Memory B cell (primary cell): Measurements from ENCODE around the gene ARHGEF7.

Experiments
- ATAC-seq: fragments of 150-1000 bp; cut with Tn5 transposase; 2 replicates; pipeline ENCODE4 v1.10.0; 2021; ENCODE audit warnings: low read depth, mild to moderate bottlenecking, moderate library complexity
- DNase-seq, 2 donors: peaks; one replicate each; pipeline ENCODE4 v3.0.0; 2022; ENCODE audit warnings: low spot score in 2 of 2
- H3K27ac Mint-ChIP-seq: one replicate; pipeline ENCODE4 v1.8.0; 2022; ENCODE audit warnings: mild to moderate bottlenecking, moderate library complexity, mixed read lengths
- H3K27me3 Mint-ChIP-seq: one replicate; pipeline ENCODE4 v1.8.0; 2022; ENCODE audit warnings: mixed read lengths
- H3K36me3 Mint-ChIP-seq: one replicate; pipeline ENCODE4 v1.8.0; 2022; ENCODE audit warnings: mild to moderate bottlenecking, mixed read lengths
- H3K4me1 Mint-ChIP-seq: one replicate; pipeline ENCODE4 v1.8.0; 2022; ENCODE audit warnings: mixed read lengths
- H3K4me3 Mint-ChIP-seq: one replicate; pipeline ENCODE4 v1.8.0; 2022; ENCODE audit warnings: mild to moderate bottlenecking, moderate library complexity, mixed read lengths
- H3K9me3 Mint-ChIP-seq: one replicate; pipeline ENCODE4 v1.8.0; 2022; ENCODE audit warnings: mixed read lengths

Gene ARHGEF7

DNA sequence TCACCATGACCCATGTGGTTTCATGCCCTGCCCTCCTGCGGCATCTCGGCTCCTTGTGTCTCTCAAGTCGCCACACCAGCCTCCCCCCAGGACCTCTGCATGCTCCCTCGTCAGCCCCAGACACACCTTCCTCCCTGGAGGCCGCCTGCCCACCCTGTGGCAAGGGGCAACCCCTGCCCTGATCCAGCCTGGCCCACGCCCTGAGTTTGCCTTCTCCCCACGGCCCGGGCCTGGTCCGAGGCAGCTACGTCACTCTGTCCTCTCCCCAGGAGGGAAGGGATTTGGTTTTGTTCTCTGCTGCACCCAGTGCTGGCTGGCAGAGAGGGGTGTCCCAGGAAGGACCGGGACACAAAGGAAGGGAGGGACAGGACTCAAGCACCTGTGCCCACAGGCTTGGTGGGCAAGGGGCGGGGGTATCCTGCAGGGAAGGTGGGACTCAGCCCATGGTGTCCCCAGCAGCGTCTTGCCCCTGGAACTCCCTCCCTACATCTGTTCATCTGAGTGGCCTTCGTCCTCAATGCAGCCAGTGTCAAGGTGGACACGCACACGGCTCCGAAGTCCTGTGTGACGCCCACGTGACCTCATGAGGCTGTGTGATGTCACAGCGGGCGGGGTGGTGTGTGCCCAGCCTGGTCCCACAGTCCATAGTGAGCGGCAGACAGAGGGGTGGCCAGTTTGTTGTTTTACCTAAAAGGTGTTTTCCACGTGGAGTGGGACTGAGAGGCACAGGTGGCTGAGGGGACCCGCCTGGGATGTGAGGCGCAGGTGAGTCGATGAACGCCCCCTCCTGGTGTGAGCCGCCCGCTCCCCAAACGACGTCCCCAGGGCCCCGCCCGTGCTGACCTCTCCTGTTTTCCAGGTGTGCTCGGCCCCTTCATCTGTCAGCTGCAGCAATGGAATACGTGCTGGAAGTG lies 205.1 kb downstream of the ARHGEF7 start, which contains the start of gene TEX29:
TEX29 (plus strand) TSS at position 645 of the 914 bp plus-strand sequence; CDS start at position 894, 249 bp downstream.
- Mint-ChIP-seq H3K27me3 (no peaks in the 10 kb centered on the region), H3K27ac (no peak within 1 kb of the TSS)

DNA sequence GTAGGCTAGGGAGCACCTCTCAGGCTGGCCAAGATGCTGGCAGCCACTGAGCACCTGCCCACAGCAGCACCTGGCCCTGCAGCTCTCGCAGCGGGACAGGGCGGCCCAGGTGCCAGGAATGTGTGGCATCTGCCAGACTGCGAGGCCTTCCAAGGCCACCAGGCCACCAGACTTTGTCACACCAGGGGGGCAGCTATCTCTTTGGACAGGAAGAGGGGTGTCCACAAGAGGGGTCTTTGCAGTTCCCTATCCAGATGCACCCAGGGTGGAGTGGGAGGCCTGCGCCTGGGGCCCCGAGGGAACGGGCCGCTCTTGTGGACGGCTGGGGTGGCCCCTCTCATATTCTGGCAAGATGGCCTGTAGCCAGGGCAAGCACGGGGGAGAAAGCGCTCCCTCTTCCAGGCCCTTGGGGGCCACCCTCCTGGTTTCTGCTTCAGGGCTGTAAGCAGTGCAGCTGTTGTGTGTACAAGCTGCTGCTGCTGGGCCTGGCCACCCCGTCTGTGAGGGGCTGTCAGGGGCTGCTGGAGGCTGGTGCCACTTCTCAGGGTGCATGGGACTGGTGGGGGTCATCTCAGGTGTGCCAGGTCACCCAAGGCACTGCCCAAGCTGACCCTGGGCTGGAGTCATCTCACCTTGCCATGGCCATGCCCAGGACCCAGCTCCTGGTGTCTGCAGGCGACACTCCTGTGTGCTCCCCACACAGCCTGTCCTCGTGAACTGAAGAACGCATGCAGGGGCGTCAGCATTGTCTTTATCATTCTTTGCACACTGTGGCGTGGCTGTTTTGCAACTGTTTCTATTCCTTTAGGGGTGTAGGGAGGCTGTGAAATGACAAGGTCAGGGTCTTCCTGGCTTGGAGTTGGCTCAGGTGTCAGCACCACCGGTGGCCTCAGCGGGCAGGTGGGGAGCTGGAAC lies 207.1 kb downstream of the ARHGEF7 start:
- Mint-ChIP-seq H3K4me1 (no peaks in the 10 kb centered on the region), H3K4me3 (no peak overlapping the region), H3K36me3 (peaks cover 5% of the 10 kb centered on the region), H3K27me3 (no peaks in the 10 kb centered on the region), H3K9me3 (no peaks in the 10 kb centered on the region), H3K27ac (no peak overlapping the region)
- ATAC-seq (no peak), DNase-seq (no peak)

More for the DNA sequence above, 205.1 kb downstream of the ARHGEF7 start, which contains the start of gene TEX29:
- Mint-ChIP-seq H3K4me3 (no peak within 1 kb of the TSS), H3K4me1 (no peaks in the 10 kb centered on the region), H3K9me3 (no peaks in the 10 kb centered on the region), H3K36me3 (peaks cover 14% of the 10 kb centered on the region)
- DNase-seq = no peak
- ATAC-seq = no peak

GRCh38 chr13:111322916-111323331 lies 207.8 kb downstream of the ARHGEF7 start:
- H3K27ac Mint-ChIP-seq = no peak overlapping the region
- no peaks in the 10 kb centered on the region for H3K27me3 Mint-ChIP-seq
- no peak overlapping the region for H3K4me3 Mint-ChIP-seq
- no peak for ATAC-seq
- H3K4me1 Mint-ChIP-seq = no peaks in the 10 kb centered on the region
- no peaks in the 10 kb centered on the region for H3K9me3 Mint-ChIP-seq
- DNase-seq = no peak
- peaks cover 2% of the 10 kb centered on the region for H3K36me3 Mint-ChIP-seq

DNA sequence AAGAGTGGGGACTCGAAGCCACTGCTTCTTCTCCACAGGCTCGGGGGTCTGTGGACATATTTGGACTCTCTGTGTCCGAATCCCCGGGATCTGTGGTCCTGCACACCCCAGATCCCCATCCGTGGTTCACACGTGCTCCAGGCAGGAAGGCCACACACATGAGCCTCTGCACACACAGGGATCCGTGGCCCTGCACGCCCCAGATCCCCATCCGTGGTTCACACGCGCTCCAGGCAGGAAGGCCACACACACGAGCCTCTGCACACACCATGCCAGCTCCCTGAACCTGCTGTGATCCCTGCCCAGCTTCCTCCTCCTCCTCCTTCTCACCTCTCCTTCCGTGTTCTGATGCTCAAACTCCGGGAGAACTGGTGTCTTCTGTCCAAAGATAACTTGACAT lies 208.4 kb downstream of the ARHGEF7 start:
- no peaks in the 10 kb centered on the region for H3K4me1 Mint-ChIP-seq
- DNase-seq = no peak
- no peak for ATAC-seq
- no peaks in the 10 kb centered on the region for H3K27me3 Mint-ChIP-seq
- no peak overlapping the region for H3K27ac Mint-ChIP-seq
- H3K36me3 Mint-ChIP-seq = peaks cover 2% of the 10 kb centered on the region
- H3K4me3 Mint-ChIP-seq = no peak overlapping the region
- H3K9me3 Mint-ChIP-seq = no peaks in the 10 kb centered on the region

DNA sequence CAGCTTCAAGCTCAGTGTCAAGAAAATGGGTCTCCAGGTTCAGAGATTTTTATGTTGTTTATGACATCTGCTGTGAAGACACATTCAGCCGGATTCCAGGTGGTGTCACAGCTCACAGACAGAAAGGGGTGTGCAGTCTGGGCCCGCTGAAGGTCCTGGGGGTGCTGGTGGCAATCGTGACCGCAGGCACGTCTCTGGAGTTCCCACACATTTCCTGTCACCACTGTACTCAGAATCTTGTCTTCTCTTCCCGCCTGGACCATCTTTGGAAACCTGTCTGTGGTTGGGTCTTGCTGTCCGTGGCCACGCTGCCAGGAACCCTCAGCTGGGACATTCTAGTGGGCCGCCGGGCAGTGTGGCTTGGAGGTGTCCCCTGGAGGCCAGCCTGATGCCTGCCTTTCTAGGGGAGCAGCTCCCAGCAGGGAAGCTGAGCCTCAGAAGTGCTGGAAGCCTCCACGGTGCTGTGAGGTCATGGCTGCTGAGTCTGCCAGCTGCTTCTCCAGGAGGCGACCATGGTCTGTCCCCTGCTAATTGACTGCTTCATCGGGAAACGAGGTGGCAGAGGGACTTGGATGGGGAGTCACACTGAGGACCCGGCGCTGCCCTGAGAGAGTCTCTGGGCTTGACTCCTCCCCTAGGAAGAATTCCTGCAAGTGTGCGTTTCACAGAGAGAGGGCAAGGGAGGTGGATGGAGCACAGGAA lies 209.0 kb downstream of the ARHGEF7 start:
- no peak overlapping the region for H3K4me3 Mint-ChIP-seq
- no peak for DNase-seq

DNA sequence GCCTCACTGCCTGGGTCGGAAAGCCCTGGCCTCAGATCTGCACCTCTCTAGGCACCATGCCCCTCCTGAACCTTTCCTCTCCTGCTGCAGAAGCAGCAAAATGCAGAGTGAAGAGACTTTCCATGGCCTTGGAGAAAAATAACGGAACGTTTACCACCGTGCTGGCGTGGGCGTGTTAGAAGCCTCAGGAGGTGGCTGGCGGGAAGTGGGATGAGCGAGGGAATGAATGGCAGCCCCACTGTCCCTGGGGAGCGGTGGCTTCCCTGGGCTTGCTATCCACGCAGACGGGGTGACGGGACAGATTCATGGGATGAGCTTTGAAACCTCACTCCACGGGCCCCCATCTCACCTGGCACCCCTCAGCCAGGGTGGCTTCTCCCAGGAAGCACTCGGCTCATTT lies 209.6 kb downstream of the ARHGEF7 start:
- Mint-ChIP-seq H3K4me1 (no peaks in the 10 kb centered on the region), H3K27me3 (no peaks in the 10 kb centered on the region), H3K36me3 (peaks cover under 1% of the 10 kb centered on the region), H3K9me3 (no peaks in the 10 kb centered on the region), H3K27ac (no peak overlapping the region), H3K4me3 (no peak overlapping the region)
- ATAC-seq (no peak), DNase-seq (no peak)

More for the DNA sequence above, 209.0 kb downstream of the ARHGEF7 start:
- Mint-ChIP-seq H3K4me1 (no peaks in the 10 kb centered on the region), H3K9me3 (no peaks in the 10 kb centered on the region), H3K27ac (no peak overlapping the region), H3K27me3 (no peaks in the 10 kb centered on the region), H3K36me3 (peaks cover 2% of the 10 kb centered on the region)
- ATAC-seq = no peak

DNA sequence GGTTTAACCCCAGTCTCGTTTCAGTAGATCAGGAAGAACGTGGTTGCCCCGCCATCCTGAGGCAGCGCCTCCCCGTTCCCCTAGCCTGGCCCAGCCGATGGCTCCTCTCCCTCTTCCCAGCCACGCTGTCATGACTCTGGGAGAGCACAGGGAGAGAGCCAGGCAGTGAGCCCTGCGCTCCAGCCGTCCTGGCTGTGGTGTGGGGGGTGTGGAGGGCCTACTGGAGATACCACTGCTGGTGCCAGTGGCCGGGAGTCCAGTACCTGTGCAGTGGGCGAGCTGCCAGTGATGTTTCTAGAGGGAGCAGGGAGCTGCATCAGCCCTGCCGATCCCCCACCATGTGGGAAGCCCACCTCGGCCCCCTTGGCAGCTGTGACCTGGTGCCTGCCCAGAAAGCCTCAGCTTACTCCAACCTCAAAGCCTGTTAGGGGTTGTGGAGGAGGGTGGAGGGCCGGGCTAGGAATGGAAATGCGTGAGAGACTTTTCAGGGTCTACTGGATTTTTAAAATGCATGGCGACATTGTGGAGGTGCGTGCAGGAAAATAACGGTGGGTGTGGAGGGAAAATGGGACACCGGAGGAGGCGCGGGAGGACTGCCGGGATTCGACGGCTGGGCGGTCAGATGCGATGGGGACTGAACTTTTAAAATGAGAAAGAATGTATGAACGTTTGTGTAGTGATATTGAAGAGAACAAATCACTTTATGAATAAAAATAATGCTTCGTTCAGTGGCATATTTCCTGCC lies 210.2 kb downstream of the ARHGEF7 start:
- no peak overlapping the region for H3K27ac Mint-ChIP-seq
- no peaks in the 10 kb centered on the region for H3K4me1 Mint-ChIP-seq
- no peaks in the 10 kb centered on the region for H3K9me3 Mint-ChIP-seq
- no peaks in the 10 kb centered on the region for H3K27me3 Mint-ChIP-seq
- no peak overlapping the region for H3K4me3 Mint-ChIP-seq
- DNase-seq (no peak), ATAC-seq (no peak)
- no peaks in the 10 kb centered on the region for H3K36me3 Mint-ChIP-seq

GRCh38 chr13:111325941-111326620 lies 211.0 kb downstream of the ARHGEF7 start:
- Mint-ChIP-seq H3K9me3 (no peaks in the 10 kb centered on the region), H3K27ac (no peak overlapping the region), H3K4me3 (no peak overlapping the region), H3K27me3 (no peaks in the 10 kb centered on the region), H3K4me1 (no peaks in the 10 kb centered on the region), H3K36me3 (no peaks in the 10 kb centered on the region)
- DNase-seq (no peak), ATAC-seq (no peak)

GRCh38 chr13:111326621-111326965 lies 211.5 kb downstream of the ARHGEF7 start:
- Mint-ChIP-seq H3K9me3 (no peaks in the 10 kb centered on the region), H3K4me1 (no peaks in the 10 kb centered on the region)

DNA sequence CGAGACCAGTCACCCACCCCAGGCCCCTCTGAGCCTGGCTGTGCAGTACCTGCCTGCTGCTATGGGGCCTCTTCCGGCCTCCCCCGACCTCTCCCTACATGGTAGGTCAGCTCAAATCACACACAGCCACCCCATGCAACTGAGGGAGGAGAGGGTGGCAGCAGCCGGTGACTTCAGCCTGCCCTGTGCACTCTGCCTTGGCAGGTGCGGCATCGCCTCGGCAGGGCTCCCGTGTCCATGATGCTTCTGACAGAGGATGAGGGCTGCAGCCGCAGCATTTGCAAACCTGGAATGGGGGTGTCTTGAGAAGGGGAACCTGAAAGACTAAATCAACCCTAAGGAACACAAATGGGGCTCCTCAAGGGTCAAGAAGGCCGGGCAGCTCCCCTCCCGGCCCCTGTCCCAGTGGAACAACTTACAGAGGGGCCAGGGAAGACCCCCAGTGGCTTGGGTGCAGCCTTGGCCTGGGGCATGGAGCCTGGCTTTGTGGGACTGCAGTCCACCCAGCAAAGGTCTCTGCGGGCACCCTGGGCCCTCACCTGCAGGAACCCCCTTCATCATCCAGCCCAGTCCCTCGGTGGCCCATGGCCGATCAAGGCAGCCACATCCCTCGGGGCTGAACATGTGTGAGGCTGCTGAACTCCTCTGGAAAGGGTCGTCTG lies 212.0 kb downstream of the ARHGEF7 start:
- Mint-ChIP-seq H3K27me3 (no peaks in the 10 kb centered on the region), H3K9me3 (no peaks in the 10 kb centered on the region), H3K4me3 (no peak overlapping the region), H3K36me3 (no peaks in the 10 kb centered on the region), H3K27ac (no peak overlapping the region), H3K4me1 (no peaks in the 10 kb centered on the region)
- no peak for DNase-seq
- ATAC-seq = no peak

More at GRCh38 chr13:111326621-111326965, 211.5 kb downstream of the ARHGEF7 start:
- no peak overlapping the region for H3K4me3 Mint-ChIP-seq
- no peaks in the 10 kb centered on the region for H3K36me3 Mint-ChIP-seq
- no peak overlapping the region for H3K27ac Mint-ChIP-seq
- H3K27me3 Mint-ChIP-seq = no peaks in the 10 kb centered on the region
- DNase-seq = no peak
- no peak for ATAC-seq

- ATAC-seq (no peak), DNase-seq (no peak)
- H3K27ac Mint-ChIP-seq = no peak overlapping the region
- peaks cover 3% of the 10 kb centered on the region for H3K9me3 Mint-ChIP-seq
- no peaks in the 10 kb centered on the region for H3K4me1 Mint-ChIP-seq
- H3K4me3 Mint-ChIP-seq = no peak overlapping the region
- H3K27me3 Mint-ChIP-seq = no peaks in the 10 kb centered on the region
- no peaks in the 10 kb centered on the region for H3K36me3 Mint-ChIP-seq
These were observed 212.8 kb downstream of the ARHGEF7 start for GRCh38 chr13:111327730-111328573.
